H1 (cell line): Measurements from ENCODE around the gene ZBTB16. TPM values are rescaled to one million over a fixed set of nuclear protein-coding genes. Genes with fewer than 3 reads are reported as not detected.

Source experiments
- E2F6 ChIP-seq: IDR thresholded peaks from 2 replicates; pipeline ENCODE4 v1.6.1; 2012; ENCODE audit warnings: inconsistent platforms
- RXRA ChIP-seq: IDR thresholded peaks from 2 replicates; pipeline ENCODE4 v1.6.1; 2011; ENCODE audit warnings: low read depth, mild to moderate bottlenecking, low read length, moderate library complexity; ENCODE audit not compliant: insufficient read depth
- polyA plus RNA-seq, 7 experiments: library from polyadenylated mRNA; depleted of rRNA in 3 of 7; stranded (reverse) in 5 of 7; unstranded in 2 of 7; fragments of >200 nt in 5 of 7; fragments of 200-250 nt in 2 of 7; gene quantifications; 1 replicate in 5 of 7; 2 replicates in 1 of 7; 4 replicates in 1 of 7; pipeline versions ENCODE4 v1.2.1 to v1.2.3, GENCODE V29; 2011 to 2013; ENCODE audit warnings: missing spikeins in 2 of 7, mixed read lengths in 2 of 7
- total RNA-seq: library from RNA; stranded (reverse); fragmentation: NEBNext Ultra II Directional; extraction: Animal tissue kit (Norgen Biotek cat#: 25700); gene quantifications from 2 replicates; pipeline ENCODE4 v1.2.1, GENCODE V29; 2021

ZBTB16 gene
- total and polyA plus RNA-seq, 2 of the 8 experiments (the other 6 are each of a cell fraction or from before 2014, with no cell fraction given): 0.12 to 0.61 TPM

GRCh38 chr11:114051558-114051957, 8.0 kb upstream of the ZBTB16 start (continued):
- no peak for TF ChIP-seq E2F6
- TF ChIP-seq RXRA: no peak
